AG09319 (cell line): Measurements from ENCODE around the gene FAM118B.

Experiments used
- DNase-seq: peaks from one replicate; pipeline ENCODE4 v3.0.0-alpha.2; 2010; ENCODE audit warnings: low read depth; ENCODE audit errors: extremely low read depth
- CTCF ChIP-seq: IDR thresholded peaks from 2 replicates; pipeline ENCODE4 v1.5.1; 2011; ENCODE audit warnings: low read depth, mild to moderate bottlenecking, inconsistent platforms, low read length, moderate library complexity

FAM118B gene

GRCh38 chr11:126165757-126166156 lies 45.8 kb upstream of the FAM118B start:
- no peak for TF ChIP-seq CTCF
- DNase-seq: no peak

- no peak for DNase-seq
Observed at GRCh38 chr11:126166413-126166812, 45.2 kb upstream of the FAM118B start.

GRCh38 chr11:126167488-126167887 lies 44.1 kb upstream of the FAM118B start:
- no peak for DNase-seq
- TF ChIP-seq CTCF: no peak

More at GRCh38 chr11:126166413-126166812, 45.2 kb upstream of the FAM118B start:
- no peak for TF ChIP-seq CTCF

- TF ChIP-seq CTCF: no peak
- no peak for DNase-seq
Observed at GRCh38 chr11:126169291-126169690, 42.3 kb upstream of the FAM118B start.

GRCh38 chr11:126172596-126173038 lies 39.0 kb upstream of the FAM118B start:
- no peak for DNase-seq

GRCh38 chr11:126173257-126173656 lies 38.3 kb upstream of the FAM118B start:
- no peak for TF ChIP-seq CTCF

More at GRCh38 chr11:126172596-126173038, 39.0 kb upstream of the FAM118B start:
- TF ChIP-seq CTCF: no peak

GRCh38 chr11:126174816-126175215 lies 36.8 kb upstream of the FAM118B start:
- no peak for TF ChIP-seq CTCF
- DNase-seq: no peak

More at GRCh38 chr11:126173257-126173656, 38.3 kb upstream of the FAM118B start:
- no peak for DNase-seq
